IMR-90 (cell line): ENCODE measurements around the gene FXR2. TPM values are rescaled to one million over a fixed set of nuclear protein-coding genes. Genes with fewer than 3 reads are reported as not detected.
A peak's percentile ranks its signal among the peaks of the same experiment; 100 is the strongest.

ENCODE experiments used
- ATAC-seq: fragments of 200-7000 bp; cut with Tn5 transposase; 2 replicates; pipeline ENCODE4 v1.9.1; 2020; ENCODE audit warnings: low read depth, mild to moderate bottlenecking, moderate library complexity
- BruUV-seq: library from RNA; stranded (reverse); fragments of 400-500 nt; replicated peaks from 2 replicates; lab custom pipeline; 2021; lab: Mats Ljungman, UMichigan
- CTCF ChIA-PET: fragments of 300-600 bp; formaldehyde crosslinking; extraction: SDS; loops from one replicate; lab custom pipeline; 2021; ENCODE audit warnings: antibody characterized with exemption; lab: Yijun Ruan, JAX
- POLR2A ChIA-PET: fragments of 300-600 bp; sonication (Branson Sonifier 250); formaldehyde crosslinking; loops from one replicate; lab custom pipeline; 2022; ENCODE audit warnings: antibody characterized with exemption; ENCODE audit not compliant: unreplicated experiment; lab: Charles Lee
- DNase-seq: peaks from one replicate; pipeline ENCODE4 v3.0.0; 2013
- H2AFZ ChIP-seq: replicated peaks from 2 replicates; pipeline ENCODE3; 2013; ENCODE audit warnings: low read length, mild to moderate bottlenecking; ENCODE audit not compliant: poor library complexity
- H2AK5ac ChIP-seq: 2 replicates; pipeline ENCODE4 v1.6.1; 2013; ENCODE audit warnings: low read depth, low read length, inconsistent platforms
- H2AK9ac ChIP-seq: replicated peaks from 2 replicates; pipeline ENCODE3; 2013; ENCODE audit warnings: mild to moderate bottlenecking, low read depth, low read length, moderate library complexity; ENCODE audit not compliant: poor library complexity
- H2BK120ac ChIP-seq: 2 replicates; pipeline ENCODE4 v1.6.1; 2013; ENCODE audit warnings: low read depth, low read length, inconsistent platforms
- H2BK15ac ChIP-seq: 3 replicates; pipeline ENCODE4 v1.6.1; 2013; ENCODE audit warnings: low read depth, low read length, inconsistent platforms
- H2BK20ac ChIP-seq: 2 replicates; pipeline ENCODE4 v1.6.1; 2013; ENCODE audit warnings: low read depth, mild to moderate bottlenecking, inconsistent platforms, low read length, moderate library complexity
- H2BK5ac ChIP-seq: 2 replicates; pipeline ENCODE4 v1.6.1; 2013; ENCODE audit warnings: mild to moderate bottlenecking, low read depth, low read length, inconsistent platforms; ENCODE audit not compliant: poor library complexity, severe bottlenecking
- H3K14ac ChIP-seq: replicated peaks from 2 replicates; pipeline ENCODE4 v1.6.1; 2013; ENCODE audit warnings: low read depth, low read length, inconsistent platforms
- H3K18ac ChIP-seq: 2 replicates; pipeline ENCODE4 v1.6.1; 2013; ENCODE audit warnings: low read depth, low read length, control low read depth
- H3K23ac ChIP-seq: 2 replicates; pipeline ENCODE4 v1.6.1; 2013; ENCODE audit warnings: low read depth, low read length, inconsistent platforms
- H3K27ac ChIP-seq: 2 replicates; pipeline ENCODE4 v1.5.1; 2013; ENCODE audit warnings: mild to moderate bottlenecking, control low read depth, low read length; ENCODE audit not compliant: insufficient read depth
- H3K27me3 ChIP-seq: 2 replicates; pipeline ENCODE4 v1.6.1; 2013; ENCODE audit warnings: low read length; ENCODE audit not compliant: control insufficient read depth, insufficient read depth
- H3K36me3 ChIP-seq: 2 replicates; pipeline ENCODE4 v1.6.1; 2013; ENCODE audit warnings: low read length, mixed read lengths; ENCODE audit not compliant: control insufficient read depth, insufficient read depth
- H3K4ac ChIP-seq: 2 replicates; pipeline ENCODE4 v1.6.1; 2013; ENCODE audit warnings: low read depth, low read length, inconsistent platforms
- H3K4me1 ChIP-seq: 2 replicates; pipeline ENCODE4 v1.6.1; 2013; ENCODE audit warnings: low read length, mixed read lengths; ENCODE audit not compliant: control insufficient read depth, insufficient read depth
- H3K4me2 ChIP-seq: 2 replicates; pipeline ENCODE4 v1.6.1; 2013; ENCODE audit warnings: low read depth, mild to moderate bottlenecking, control low read depth, low read length, moderate library complexity
- H3K4me3 ChIP-seq: 2 replicates; pipeline ENCODE4 v1.5.1; 2013; ENCODE audit warnings: low read depth, mild to moderate bottlenecking, control low read depth, low read length, moderate library complexity; ENCODE audit not compliant: insufficient read depth
- H3K56ac ChIP-seq: 2 replicates; pipeline ENCODE4 v1.6.1; 2013; ENCODE audit warnings: low read length, inconsistent platforms; ENCODE audit not compliant: insufficient read depth; ENCODE audit errors: extremely low read depth
- H3K79me1 ChIP-seq, 2 experiments: 2 replicates each; pipeline ENCODE4 v1.6.1; 2013; ENCODE audit warnings: low read length in 2 of 2, inconsistent platforms in 1 of 2, low read depth in 1 of 2
- H3K9ac ChIP-seq: 2 replicates; pipeline ENCODE4 v1.6.1; 2013; ENCODE audit warnings: low read depth, low read length, control low read depth
- H3K9me1 ChIP-seq: 2 replicates; pipeline ENCODE4 v1.6.1; 2013; ENCODE audit warnings: low read length, inconsistent platforms; ENCODE audit not compliant: insufficient read depth
- H3K9me3 ChIP-seq: 2 replicates; pipeline ENCODE4 v1.6.1; 2013; ENCODE audit warnings: low read length; ENCODE audit not compliant: control insufficient read depth, insufficient read depth
- H4K20me1 ChIP-seq: 2 replicates; pipeline ENCODE4 v1.6.1; 2013; ENCODE audit warnings: low read length, inconsistent platforms; ENCODE audit not compliant: insufficient read depth
- H4K5ac ChIP-seq: 2 replicates; pipeline ENCODE4 v1.6.1; 2013; ENCODE audit warnings: mild to moderate bottlenecking, low read depth, low read length, control low read depth
- H4K8ac ChIP-seq, 2 experiments: 2 replicates each; pipeline ENCODE4 v1.6.1; 2013; ENCODE audit warnings: low read depth in 2 of 2, low read length in 2 of 2, control low read depth in 1 of 2, inconsistent platforms in 1 of 2
- H4K91ac ChIP-seq: 2 replicates; pipeline ENCODE4 v1.6.1; 2013; ENCODE audit warnings: low read depth, low read length, inconsistent platforms; ENCODE audit not compliant: insufficient read depth
- MAZ ChIP-seq: IDR thresholded peaks from 2 replicates; pipeline ENCODE4 v1.6.1; 2012; ENCODE audit warnings: low read depth, mild to moderate bottlenecking, low read length, improper control_type of control experiment, moderate library complexity, borderline replicate concordance
- RCOR1 ChIP-seq: IDR thresholded peaks from 2 replicates; pipeline ENCODE4 v1.6.1; 2012; ENCODE audit warnings: mild to moderate bottlenecking, low read length, improper control_type of control experiment; ENCODE audit not compliant: insufficient replicate concordance
- WGBS, 2 experiments: methylation state at CpG; one replicate each; pipeline versions ENCODE4 v1.1.5 to v1.1.7; 2013; ENCODE audit warnings: missing lambda C conversion rate in 2 of 2; ENCODE audit not compliant: insufficient read length in 1 of 2; ENCODE audit errors: extremely low coverage in 2 of 2; 5-methylcytosine and 5-hydroxymethylcytosine counted together
- dilution Hi-C: fragments of 300-500 bp; cut with HindIII; formaldehyde crosslinking; loops from one replicate; pipeline ENCODE4 v1.14.3; 2018; ENCODE audit warnings: low sequenced_read_pairs; ENCODE audit not compliant: unreplicated experiment
- in situ Hi-C: fragments of 300-500 bp; cut with MboI; formaldehyde crosslinking; loops from 3 replicates; pipeline ENCODE4 v1.14.3; 2019; ENCODE audit warnings: low sequenced_read_pairs, inconsistent platforms, mixed read lengths
- intact Hi-C: fragments of 100-400 bp; cut with micrococcal nuclease; formaldehyde crosslinking; loops from 2 replicates; pipeline ENCODE4 v1.10.0; 2022
- polyA plus RNA-seq, 3 experiments: library from polyadenylated mRNA; depleted of rRNA; stranded (reverse); fragments of >200 nt; gene quantifications; 2 replicates each; pipeline ENCODE4 v1.2.3, GENCODE V29; 2012; ENCODE audit warnings: low replicate concordance in 1 of 3
- total RNA-seq: library from RNA; depleted of rRNA; stranded (reverse); fragments of >200 nt; gene quantifications from 2 replicates; pipeline ENCODE4 v1.2.3, GENCODE V29; 2012

FXR2 gene
- total and polyA plus RNA-seq, 2 of the 4 experiments (the other 2 are of a cell fraction) = 39.1 to 55.9 TPM

- H3K14ac ChIP-seq = no peak overlapping the region
- no peak overlapping the region for H3K4me2 ChIP-seq
- no peaks in the 10 kb centered on the region for H3K36me3 ChIP-seq
- H3K27me3 ChIP-seq = peaks cover 54% of the 10 kb centered on the region
- TF ChIP-seq MAZ (peak; percentile 93), RCOR1 (no peak)
- DNase-seq = peak; percentile 44
- no peaks in the 10 kb centered on the region for H3K9me1 ChIP-seq
- intact Hi-C loops = no loop called here
- ChIA-PET CTCF (no interaction called here), POLR2A (interaction anchor here (0.5 kb wide), 1 partner anchor 48 kb away, joined by 4 read pairs; no protein-coding TSS in a partner anchor)
- WGBS, 2 experiments = 33% methylated on average over 6 of the region's 16 CpGs; no CpG with 5 or more reads in 1 of the 2 experiments
- H3K18ac ChIP-seq = no peak overlapping the region
- no peak overlapping the region for H3K9ac ChIP-seq
- dilution Hi-C loops = no loop called here
- no peak overlapping the region for H3K23ac ChIP-seq
- no peak overlapping the region for H2AK9ac ChIP-seq
- H2AFZ ChIP-seq = no peak overlapping the region
- no peak overlapping the region for H2BK15ac ChIP-seq
- no peak overlapping the region for H3K56ac ChIP-seq
- H3K4me1 ChIP-seq = peaks cover 6% of the 10 kb centered on the region; the same call in 1 of the 2 replicates
- H2BK5ac ChIP-seq = no peak overlapping the region
- in situ Hi-C loops = no loop called here
- H4K91ac ChIP-seq = no peak overlapping the region
- H3K27ac ChIP-seq = no peak overlapping the region
- no peak overlapping the region for H4K5ac ChIP-seq
- H3K4me3 ChIP-seq = no peak overlapping the region
- no peak overlapping the region for H2AK5ac ChIP-seq
- no peaks in the 10 kb centered on the region for H3K79me1 ChIP-seq
- H2BK120ac ChIP-seq = no peak overlapping the region
- BruUV-seq = no TSS peak
- peak; percentile 26; the same call in 1 of the 2 replicates for ATAC-seq
- no peak overlapping the region for H2BK20ac ChIP-seq
- H4K20me1 ChIP-seq = no peaks in the 10 kb centered on the region; the same call in none of the 2 replicates
- no peak overlapping the region for H4K8ac ChIP-seq
- H3K9me3 ChIP-seq = no peaks in the 10 kb centered on the region; the same call in 1 of the 2 replicates
- H3K4ac ChIP-seq = no peak overlapping the region
Observed at GRCh38 chr17:7654832-7655540, 40.3 kb upstream of the FXR2 start.
